HG03378 (cell line): ENCODE results near the gene C7orf33.
A peak's percentile ranks its signal among the peaks of the same experiment; 100 is the strongest.
"Not testable (repeated sequence)": the region's sequence is repeated elsewhere in the genome, so short reads cannot be mapped to it uniquely, and the experiment has no call there.

Experiments used
- ATAC-seq: cut with Tn5 transposase; IDR thresholded peaks from one replicate; pipeline ENCODE4 v1.9.1; 2021; ENCODE audit warnings: mild to moderate bottlenecking, moderate library complexity; ENCODE audit not compliant: unreplicated experiment

C7orf33 gene

DNA sequence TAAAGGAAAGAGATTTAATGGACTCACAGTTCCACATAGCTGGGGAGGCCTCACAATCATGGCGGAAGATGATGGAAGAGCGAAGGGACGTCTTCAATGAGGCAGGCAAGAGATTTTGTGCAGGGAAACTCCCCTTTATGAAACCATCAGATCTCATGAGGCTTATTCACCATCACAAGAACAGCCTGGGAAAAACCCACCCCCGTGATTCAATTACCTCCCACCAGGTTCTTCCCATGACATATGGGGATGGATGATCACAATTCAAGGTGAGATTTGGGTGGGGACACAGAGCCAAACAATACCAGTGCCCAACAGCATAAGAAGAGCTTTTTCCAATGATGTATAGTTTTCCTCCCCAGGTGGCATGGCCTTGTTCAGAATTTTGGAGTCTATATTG, 11.2 kb upstream of the C7orf33 start:
- no peak for ATAC-seq

DNA sequence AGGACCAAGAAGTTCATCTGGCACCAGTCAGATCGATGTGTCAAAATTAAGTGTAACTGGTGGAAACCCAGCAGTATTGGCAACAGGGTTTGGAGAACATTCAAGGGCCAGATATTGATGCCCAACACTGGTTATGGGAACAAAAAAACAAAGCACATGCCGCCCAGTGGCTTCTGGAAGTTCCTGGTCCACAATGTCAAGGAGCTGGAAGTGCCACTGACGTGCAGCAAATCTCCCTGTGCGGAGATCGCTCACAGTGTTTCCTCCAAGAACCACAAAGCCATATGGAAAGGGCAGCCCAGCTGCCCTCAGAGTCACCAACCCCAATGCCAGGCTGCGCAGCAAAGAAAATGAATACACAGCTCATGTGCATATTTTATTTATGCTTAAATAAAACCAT, 10.1 kb upstream of the C7orf33 start:
- no peak for ATAC-seq

DNA sequence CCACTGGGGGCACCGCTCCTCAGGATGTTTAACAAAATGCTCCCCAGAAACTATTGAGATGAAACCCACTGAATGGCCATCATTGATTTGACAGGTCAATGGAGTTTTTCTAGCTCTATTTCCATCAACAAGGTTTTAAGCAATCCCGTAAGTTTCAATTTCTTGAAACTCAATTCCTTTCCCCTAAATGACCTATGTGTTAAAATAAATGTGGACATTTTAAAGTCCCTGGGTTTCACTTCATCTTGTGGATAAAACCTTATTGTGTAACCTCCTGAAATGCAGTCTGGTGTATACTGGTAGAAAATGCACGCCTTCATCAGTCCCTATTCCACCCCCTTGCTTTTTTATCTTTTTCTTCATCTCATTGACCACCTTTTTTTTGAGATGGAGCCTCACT, 8.9 kb upstream of the C7orf33 start:
- no peak for ATAC-seq

DNA sequence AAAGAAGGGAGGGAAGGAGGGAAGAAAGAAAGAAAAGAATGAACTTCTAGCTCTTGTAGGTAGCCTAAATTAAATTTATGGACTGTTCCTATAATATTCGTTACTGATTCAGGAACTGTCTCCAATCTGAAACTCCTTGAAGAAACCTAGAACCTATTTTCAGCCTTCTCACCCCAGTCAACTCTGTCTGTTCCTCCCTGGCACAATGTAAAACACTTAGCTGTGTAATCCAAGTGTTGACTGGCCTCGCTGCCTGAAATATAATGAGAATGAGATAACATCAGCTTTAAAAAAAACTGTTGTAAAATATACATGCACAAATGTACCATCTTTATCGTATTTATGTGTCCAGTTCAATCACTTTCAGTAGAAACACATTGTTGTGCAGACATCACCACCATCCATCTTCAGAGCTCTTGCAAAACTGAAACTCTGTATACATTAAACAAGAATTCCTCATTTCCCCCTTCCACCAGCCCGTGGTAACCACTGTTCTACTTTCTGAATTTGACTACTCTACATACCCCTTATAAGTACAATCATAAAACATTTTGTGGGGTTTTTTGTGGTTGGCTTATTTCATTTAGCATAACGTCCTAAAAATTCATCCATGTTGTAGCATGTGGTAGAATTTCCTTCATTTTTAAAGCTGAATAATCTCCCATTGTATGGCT, 6.3 kb upstream of the C7orf33 start:
- peak; percentile 95 for ATAC-seq

- no peak for ATAC-seq
These were observed 5.2 kb upstream of the C7orf33 start for GRCh38 chr7:148585399-148585798.

- ATAC-seq: no peak
These were observed 3.5 kb upstream of the C7orf33 start for GRCh38 chr7:148587076-148587475.

DNA sequence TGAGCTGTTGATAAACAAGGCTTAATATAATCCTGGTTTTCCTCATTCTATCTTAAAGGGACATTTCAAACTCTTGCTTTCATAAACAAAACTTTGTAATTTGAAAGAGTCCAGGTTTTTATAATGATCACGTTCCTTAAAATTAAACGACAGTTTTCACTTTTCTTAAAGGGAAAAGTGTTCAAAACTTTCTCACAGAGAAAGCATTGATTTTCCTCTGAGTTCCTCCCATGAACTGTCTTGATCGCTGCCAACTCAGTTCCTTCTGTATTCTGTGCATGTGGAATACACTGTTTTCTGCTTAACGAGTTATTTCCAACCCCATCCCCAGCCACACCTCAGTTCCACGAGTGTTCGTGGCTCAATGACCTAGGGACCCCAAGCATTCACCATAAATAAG, 2.4 kb upstream of the C7orf33 start:
- ATAC-seq: no peak

DNA sequence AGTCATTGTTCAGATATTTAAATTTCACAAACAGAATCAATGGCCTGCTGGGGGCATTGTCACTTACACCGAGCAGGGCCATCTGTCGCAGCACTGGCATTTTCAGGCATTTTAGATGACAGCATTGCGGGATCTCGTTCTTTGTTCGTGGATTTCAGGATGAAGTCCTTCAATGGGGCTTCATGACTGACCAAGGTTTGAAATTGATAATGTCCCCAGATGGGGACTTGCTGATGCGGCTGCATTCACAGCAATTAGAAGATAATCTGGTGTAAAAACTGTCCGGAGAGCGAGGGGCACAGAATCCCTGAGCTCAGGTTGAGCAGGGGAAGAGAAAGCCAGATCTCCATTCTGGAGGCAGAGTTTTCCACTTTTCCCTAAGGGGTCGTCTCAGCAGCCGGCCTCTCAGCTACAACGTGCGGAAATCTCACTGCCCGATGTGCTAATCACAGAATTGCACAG, 1.9 kb upstream of the C7orf33 start:
- no peak for ATAC-seq

DNA sequence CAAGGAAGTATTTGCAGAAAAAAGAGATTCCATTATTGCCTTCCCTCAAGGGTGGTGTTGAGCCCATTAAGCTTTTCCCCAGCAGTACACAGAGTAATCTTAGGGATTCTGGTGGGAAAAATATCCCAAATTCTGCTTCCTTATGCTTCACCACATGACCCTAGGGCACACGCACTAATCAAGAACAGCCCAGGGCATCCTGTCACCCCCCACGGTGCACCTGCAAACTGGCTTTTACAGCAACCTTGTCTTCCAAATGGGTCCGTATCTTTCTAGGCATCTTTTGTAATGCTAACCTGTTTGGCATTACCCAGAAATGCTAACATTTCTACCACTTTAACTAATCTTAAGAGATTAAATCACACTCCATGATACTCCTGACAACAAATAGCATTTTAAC, 926 bp upstream of the C7orf33 start:
- ATAC-seq: no peak

DNA sequence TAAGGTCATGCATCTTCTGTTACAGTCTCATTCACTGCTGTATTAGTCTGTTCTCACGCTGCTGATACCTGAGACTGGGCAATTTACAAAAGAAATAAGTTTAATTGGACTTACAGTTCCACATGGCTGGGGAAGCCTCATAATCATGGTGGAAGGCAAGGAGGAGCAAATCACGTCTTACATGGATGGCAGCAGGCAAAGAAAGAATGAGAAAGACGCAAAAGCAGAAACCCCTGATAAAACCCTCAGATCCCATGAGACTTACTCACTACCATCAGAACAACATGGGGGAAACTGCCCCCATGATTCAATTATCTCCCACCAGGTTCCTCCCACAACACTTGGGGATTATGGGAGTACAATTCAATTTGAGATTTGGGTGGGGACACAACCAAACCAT, 5.8 kb downstream of the C7orf33 start:
- not testable (repeated sequence) for ATAC-seq

- ATAC-seq: no peak
These were observed 7.8 kb downstream of the C7orf33 start for GRCh38 chr7:148598351-148598750.

GRCh38 chr7:148605350-148605749, 14.8 kb downstream of the C7orf33 start:
- no peak for ATAC-seq

GRCh38 chr7:148607151-148607661, 16.6 kb downstream of the C7orf33 start:
- ATAC-seq: no peak

- no peak for ATAC-seq
These were observed 18.6 kb downstream of the C7orf33 start for GRCh38 chr7:148609045-148609725.

DNA sequence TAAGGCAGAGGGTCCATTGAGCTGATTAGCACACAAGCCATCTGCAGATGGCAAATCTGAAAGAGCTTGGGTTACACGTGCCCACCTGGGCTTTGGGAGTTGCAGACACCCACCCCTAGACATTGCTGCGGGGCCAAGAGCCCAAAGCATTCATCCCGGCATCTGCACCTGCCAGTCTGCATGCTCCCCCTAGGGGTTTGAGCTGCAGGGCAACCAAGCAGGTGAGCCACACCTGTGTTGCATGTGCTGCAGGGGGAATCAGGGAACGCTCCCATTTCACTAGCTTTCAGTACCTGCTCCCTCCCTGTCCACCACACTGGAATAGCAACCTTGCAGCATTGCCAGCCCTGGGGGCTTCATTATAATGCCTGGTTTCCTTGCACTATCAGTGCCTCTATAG, 21.1 kb downstream of the C7orf33 start:
- no peak for ATAC-seq

DNA sequence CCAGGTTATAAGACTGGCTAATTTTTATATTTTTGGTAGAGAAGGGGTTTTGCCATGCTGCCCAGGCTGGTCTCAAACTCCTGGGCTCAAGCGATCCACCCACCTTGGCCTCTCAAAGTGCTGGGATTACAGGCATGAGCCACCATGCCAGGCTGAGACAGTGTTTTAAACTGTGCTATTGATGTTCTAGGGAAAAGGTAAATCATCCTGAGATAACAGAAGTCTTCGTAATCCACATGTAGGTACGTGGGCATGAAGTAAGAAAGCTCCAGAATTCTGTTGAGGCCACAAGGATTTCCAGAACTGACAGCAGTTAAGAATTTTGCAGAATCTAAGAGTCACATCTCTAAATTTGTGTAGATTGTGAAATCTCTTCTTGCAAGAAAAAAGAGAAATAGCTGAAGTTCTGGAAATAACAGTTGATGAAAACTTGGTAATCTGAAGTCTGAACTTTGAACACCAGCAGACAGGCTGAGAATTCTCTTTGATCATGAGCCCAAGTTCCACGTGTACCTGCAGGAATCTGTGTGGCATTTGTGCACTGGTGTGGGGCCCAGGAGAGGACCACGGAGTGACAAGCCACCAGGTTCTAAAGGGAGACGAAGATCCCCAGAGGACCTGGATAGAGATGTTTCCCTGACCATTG, 24.6 kb downstream of the C7orf33 start:
- ATAC-seq: no peak

DNA sequence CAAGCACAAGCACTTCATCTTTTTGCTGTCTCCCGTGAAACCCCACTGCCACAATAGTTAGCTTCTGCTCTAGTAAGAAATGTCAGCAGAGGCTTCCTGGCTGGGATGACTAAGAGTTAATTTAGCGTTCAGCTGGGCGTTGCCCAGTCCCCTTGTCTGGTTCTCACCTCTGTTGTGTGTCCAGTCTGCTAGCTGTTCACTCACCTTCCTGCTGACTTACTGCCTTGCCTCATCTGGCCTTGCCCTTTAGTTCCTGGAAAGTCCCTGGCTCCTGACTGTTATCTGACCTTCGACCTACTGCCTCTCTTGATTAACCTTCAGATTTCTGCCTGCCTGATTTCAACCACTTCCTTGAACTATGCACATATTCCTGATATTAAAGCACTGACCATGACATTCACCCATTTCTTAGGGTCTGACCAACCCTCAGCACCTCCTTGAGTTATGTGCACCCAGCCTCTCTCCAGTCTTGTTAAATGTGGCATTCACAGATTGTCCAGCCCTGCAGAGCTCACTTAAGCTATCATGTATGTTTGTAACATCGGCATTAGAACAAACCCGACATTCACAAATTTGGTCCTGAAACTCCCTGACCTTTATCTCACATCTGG, 30.3 kb downstream of the C7orf33 start:
- no peak for ATAC-seq

GRCh38 chr7:148621563-148621962, 31.0 kb downstream of the C7orf33 start:
- no peak for ATAC-seq

DNA sequence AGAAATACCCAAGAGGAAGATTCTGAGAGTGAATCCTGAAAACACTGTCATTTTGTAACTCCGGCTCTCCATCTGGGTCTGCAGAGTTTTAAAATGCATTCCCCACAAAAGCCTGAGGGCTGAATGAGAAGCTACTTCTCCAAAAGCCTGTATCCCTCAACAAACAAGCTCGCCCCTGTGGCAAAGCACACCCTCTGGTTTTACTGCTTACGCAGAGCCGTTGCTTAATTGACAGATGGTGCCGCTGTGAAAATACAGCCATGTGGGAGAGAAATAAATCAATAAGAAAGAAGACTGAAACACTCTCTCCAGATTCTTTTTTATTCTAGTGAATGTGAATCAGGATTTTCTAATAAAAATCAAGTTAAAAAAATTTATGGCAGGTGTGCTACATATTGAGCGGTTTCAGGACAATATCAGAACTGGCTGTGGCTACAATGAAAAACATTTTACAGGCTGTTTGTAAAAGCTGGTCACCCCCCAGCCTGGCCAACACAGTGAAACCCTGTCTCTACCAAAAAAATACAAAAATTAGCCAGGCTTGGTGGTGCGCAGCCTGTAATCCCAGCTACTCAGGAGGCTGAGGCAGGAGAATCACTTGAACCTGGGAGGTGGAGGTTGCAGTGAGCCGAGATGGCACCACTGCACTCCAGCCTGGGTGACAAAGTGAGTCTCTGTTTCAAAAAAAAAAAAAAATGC, 32.5 kb downstream of the C7orf33 start:
- no peak for ATAC-seq

DNA sequence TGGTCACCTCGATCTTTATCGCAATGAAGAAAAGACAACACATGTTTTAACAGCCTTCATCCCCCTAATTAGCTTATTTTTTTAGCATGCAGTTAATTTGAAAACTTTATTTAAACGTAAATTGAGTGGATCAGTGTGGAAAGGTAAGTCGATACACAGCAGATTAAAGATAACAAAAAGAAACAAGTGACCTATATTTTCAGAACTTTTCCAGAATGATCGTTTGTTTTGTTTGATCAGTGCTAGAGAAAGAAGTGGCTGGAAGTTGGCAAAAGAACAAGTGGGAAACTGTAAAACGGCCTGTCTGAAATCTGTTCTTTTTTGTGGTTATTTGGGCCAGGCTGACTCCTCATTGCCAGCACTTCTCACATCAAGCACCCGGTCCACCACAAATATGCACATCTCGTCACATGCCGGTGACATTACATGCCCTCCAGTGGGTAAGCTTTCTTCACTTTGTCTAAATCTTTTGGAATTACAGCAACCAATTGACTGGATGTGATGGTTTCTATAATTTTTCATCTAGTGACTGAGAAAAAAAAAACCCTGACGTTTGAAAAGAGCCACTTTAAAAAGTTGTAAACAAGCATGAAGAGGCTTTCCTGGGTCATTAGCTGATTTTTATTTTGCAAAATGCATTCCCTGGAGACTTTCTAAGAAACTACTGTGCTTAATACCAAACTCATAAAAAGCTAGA, 33.2 kb downstream of the C7orf33 start:
- ATAC-seq: no peak
